NB4 (cell line): ENCODE measurements around the gene BTBD19.

Source experiments
- CTCF ChIP-seq: IDR thresholded peaks from one replicate; pipeline ENCODE4 v1.5.1; 2012; ENCODE audit warnings: low read depth, low read length
- MAX ChIP-seq: IDR thresholded peaks from 2 replicates; pipeline ENCODE4 v1.6.1; 2011; ENCODE audit warnings: low read depth, low read length
- POLR2A ChIP-seq: IDR thresholded peaks from 2 replicates; pipeline ENCODE4 v1.6.1; 2011; ENCODE audit warnings: mild to moderate bottlenecking; ENCODE audit not compliant: insufficient read length; ENCODE audit errors: extremely low read depth

DNA sequence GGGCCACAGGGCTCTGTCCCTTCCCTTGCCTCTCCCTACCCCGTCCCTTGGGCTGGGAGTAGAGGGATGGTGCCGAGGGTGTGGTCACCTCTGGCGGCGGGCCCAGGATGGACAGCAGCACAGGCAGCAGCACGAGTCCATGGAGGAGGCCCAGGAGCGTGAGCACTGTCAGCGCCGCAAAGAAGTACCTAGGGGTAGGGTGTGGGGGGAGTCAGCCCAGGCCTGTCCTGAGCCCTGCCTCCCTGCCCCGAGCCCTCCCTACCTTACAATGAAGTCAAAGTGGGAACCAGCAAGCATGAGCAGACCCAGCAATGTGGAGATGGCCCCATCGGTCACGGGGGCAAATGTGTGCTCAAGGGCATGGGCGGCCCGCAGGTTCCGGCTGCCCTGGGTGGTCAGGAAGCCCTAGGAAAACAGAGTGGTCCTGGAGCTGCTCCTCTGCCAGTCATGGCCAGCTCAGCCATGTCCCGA, 14.7 kb downstream of the BTBD19 start:
- TF ChIP-seq CTCF (no peak), MAX (no peak), POLR2A (no peak)
